GM19043 (cell line): Measurements from ENCODE around the gene NEB.
"Not testable (repeated sequence)": the region's sequence is repeated elsewhere in the genome, so short reads cannot be mapped to it uniquely, and the experiment has no call there.

Source experiments
- ATAC-seq: cut with Tn5 transposase; IDR thresholded peaks from one replicate; pipeline ENCODE4 v1.9.1; 2021; ENCODE audit warnings: low read depth; ENCODE audit not compliant: unreplicated experiment

The NEB gene

DNA sequence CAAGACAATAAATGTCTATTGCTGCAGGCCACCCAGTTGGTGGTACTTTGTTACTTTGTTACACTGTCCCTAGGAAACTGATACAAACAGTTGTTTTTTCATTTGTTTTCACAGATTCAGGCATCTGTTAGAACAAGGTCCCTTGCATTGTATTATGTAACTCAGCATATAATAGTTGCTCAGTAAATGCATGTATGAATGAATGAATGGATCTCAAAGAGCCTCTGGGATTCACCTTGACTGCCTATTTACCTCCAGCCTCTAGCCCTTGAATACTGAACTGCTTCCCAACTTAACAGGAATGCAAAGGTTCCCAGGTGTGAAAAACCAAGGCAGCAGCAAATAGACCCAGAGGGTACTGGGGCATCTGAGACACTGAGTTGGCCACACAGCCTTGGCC is 27.4 kb upstream of the NEB start:
- no peak for ATAC-seq

DNA sequence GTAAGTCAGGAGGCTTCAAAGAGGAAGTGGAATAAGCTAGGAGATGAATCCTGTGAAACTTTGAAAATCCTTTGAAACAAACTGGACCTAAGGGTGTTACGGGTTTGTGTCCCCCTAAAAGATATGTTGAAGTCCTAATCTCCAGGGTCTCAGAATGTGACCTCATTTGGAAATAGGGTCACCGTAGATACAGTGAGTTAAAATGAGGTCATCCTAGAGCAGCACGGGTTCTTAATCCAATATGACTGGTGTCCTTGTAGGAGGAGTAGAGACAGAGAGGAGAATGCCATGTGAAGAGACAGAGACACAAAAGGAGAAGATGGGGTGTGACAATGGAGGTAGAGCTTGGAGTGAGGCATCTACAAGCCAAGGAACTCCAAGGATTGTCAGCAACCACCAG is 26.9 kb upstream of the NEB start:
- no peak for ATAC-seq

DNA sequence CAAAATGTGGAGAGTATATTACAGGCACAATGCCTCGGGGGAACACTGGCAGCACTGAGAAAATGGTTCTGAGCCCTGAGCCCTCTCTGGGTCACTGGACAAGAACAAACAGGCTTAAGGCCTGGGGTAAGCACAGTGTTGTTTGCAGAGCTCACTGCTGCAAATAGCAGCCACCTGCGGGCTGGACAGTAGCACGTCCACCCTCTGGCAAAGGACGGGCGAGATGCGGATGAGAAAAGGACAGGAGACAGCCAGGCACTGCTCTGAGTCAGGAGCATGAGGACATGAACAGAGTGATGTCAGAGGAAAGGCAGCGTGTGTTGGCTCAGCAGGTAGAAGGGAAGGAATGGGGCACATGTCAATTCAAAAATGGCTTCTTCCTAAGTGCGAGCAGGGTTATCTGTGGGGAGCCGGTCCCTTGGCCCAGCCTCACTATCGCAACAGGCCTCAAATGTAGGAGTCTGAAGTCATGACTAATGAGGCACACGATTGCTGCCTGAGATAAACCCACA is 25.9 kb upstream of the NEB start:
- ATAC-seq = no peak

DNA sequence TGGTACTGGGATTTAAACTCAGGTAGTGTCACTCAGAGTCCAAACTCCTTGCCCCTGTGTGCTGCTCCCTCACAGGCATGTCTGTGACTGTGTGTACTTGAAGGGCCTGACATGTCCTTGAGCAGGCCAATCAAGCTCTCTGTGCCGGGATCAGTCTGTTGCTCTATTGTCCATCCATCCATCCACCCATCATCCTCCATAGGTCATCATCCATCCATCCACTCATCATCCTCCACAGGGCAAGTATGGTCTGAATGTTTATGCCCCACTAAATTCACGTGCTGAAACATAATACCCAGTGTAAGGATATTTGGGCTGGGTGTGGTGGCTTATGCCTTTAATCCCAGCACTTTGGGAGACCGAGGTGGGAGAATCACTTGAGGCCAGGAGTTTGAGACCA is 24.5 kb upstream of the NEB start:
- ATAC-seq = no peak

DNA sequence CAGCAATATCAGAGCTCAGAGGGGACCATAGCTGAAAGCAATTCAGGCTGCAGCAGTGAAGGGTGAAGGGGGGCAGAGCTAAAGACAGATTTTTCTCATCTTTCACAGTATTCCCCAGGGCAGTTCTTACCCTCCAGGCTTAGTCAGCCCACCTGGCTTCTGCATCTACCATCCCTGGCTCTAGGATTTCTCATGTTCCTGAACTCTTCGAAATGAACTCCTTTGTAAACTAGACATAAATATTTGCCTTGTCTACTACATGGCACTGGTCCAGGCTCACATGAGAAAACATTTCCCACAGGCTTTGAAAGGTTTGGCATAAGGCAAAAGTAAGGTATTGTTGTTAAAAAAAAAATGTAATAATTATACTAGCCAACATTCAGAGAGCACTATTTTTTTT is 23.6 kb upstream of the NEB start:
- ATAC-seq = no peak

DNA sequence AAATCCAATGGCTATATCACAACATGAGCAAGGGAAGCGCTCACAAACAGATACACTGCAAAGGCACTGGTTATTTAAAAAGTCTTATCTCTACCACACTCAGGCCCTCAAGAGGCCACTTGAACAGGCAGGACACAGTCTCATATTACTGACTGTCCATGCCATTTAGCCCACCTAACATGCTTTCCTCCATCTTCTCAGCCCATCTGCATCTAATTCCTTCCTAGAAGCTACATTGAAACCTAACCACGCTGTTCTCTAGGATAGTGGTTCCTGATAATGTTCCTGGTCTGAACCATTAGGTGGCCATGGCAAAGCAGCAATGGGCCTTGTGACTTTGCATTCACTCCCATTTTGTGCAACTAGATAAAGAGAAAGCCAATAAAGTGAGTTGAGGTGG is 22.5 kb upstream of the NEB start:
- no peak for ATAC-seq

DNA sequence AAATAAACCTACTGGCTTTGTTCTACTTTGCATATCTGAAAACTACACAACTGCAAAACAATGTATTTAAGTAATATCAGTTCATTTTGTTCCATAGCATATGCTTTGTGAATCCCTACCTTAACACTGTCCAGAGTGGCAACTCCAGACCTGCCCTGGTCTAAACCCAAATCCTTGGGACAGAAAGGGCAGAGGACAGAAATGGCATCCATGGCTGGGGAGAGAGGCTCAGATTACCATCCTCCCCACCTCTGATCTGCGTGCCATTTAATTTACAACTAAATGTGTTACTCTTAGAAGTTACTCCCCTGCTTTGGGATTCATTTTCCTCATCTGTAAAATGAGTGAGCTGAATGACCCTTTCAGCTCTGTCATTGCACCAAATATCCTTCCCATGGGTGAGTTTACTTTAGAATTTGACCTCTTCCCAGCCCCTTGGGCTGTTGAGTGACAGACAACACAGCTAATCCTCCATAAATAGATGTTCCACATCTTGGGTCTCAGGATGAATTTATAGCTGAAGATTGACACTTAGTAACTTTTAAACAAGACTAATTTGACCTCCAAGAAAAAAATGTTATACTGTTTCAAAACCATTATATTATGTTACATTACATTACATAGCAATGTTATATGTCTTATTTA is 20.1 kb upstream of the NEB start:
- ATAC-seq = no peak

DNA sequence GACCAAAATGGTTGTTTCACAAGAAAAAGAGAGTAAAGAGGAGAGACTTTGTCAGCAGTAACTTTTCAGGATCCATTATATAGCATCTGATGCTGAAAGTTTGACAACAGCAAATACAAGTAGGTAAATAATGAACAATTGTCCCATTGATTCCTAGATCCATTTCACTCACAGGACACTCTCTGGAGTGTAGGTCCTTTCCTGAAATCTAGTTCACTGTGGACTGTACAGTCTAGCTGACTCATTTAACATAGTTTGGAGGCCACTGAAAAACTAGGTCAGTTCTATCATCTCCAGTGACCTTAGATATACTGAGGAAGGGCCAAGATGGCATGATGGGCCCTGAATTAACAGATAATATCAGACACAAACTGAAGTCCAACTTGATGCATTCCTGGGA is 19.3 kb upstream of the NEB start:
- ATAC-seq = no peak

DNA sequence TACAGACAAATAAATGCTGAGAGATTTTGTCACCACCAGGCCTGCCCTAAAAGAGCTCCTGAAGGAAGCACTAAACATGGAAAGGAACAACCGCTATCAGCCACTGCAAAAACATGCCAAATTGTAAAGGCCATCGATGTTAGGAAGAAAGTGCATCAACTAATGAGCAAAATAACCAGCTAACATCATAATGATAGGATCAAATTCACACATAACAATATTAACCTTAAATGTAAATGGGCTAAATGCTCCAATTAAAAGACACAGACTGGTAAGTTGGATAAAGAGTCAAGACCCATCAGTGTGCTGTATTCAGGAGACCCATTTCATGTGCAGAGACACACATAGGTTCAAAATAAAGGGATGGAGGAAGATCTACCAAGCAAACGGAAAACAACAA is 11.0 kb upstream of the NEB start:
- ATAC-seq = not testable (repeated sequence)

DNA sequence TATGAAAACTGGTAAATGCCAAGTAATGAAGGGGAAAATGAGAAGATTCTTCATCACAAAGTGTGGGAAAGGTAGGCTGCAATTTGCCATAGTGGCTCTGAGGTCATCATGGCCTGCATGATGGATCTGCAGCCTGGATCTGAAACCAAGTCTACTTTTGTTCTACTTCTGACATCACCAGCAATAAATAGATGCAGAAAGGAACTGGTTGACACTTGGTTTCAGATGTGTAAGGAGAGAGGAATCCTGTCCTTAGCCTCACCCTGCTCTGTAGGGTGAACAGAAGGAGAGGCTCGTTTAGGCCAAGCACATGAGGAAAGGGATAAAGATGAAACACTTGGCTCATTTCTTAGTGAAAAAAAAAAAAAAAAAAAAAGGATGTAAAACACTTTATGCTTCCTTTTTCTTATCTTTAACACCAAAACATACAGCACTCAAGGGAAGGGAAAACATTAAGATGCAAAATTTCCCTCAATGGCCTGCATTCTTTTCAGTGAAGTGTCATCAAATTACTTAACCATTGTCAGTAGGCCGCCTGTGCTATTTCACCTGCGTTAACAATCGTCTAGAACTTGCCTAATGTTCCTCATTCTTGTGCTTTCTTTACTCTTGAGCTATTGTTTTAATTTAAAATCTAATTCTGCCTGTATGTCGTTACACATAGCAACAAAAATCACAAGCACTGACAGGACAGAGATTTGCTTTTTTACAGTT is 3.9 kb downstream of the NEB start:
- peak; percentile 54 for ATAC-seq

DNA sequence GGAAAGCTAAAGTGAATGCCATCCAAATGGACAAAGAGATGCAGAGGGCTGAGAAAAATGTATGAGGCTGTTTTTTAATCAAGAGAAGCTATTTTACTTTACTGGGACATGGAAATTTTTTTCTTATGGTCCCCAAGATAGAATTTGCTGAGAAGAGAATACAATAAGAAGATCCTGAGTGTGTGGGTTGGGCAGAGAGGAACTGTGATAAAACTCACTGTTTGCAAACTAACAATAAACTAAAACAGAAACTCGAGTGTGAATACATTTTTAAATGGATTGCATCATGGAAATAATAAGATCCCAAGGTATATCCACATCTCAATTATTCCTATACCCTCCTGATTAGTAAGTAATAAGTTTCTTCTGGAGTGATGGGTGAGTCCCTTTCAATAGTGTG is 4.4 kb downstream of the NEB start:
- ATAC-seq = peak; percentile 12

DNA sequence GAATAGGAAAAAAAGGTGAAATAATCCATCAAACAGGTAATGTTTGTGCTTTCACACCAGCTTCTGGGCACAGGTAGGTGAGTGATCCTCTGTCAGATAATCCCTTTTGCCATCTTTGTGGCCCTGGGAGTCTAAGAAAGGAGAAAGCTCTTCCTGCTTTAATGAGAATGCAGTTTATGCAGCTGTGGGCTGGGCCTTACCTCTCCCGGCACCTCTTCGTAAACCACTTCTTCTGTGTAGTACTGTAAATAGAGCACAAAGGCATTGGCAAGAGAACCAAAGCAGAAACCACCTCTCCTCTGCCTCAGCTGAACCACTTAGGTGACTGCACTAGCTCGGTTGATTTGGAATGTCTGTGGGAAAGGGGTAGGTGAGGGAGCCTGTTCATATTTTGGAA is 4.9 kb downstream of the NEB start:
- no peak for ATAC-seq

DNA sequence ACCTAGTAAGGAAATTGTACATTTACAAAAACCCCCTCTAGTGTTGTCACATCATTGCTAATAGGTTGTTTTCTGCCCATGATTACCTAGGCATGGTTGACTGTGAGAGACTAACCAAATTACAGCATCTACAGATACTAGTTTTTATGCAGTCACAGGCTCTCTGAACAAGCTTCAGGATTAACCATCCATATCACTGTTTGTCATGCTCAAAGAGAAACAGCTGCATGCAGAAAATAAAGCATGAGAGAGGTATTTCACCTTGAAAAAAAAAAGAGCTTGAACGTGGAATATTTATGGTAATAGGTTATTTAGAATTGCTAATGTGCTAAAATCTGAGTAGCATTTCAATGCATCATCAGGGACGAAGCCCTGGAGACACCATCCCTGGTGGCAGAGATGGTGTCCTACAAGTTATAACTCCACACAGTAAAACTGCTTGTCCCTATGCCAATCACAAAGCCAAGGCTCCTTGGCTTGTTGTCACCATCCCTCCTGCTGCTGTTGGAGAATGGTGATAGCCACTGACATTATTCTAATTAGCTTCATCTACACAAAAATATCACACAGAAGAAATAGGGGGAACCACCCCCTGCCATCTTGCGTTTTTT is 5.4 kb downstream of the NEB start:
- no peak for ATAC-seq

DNA sequence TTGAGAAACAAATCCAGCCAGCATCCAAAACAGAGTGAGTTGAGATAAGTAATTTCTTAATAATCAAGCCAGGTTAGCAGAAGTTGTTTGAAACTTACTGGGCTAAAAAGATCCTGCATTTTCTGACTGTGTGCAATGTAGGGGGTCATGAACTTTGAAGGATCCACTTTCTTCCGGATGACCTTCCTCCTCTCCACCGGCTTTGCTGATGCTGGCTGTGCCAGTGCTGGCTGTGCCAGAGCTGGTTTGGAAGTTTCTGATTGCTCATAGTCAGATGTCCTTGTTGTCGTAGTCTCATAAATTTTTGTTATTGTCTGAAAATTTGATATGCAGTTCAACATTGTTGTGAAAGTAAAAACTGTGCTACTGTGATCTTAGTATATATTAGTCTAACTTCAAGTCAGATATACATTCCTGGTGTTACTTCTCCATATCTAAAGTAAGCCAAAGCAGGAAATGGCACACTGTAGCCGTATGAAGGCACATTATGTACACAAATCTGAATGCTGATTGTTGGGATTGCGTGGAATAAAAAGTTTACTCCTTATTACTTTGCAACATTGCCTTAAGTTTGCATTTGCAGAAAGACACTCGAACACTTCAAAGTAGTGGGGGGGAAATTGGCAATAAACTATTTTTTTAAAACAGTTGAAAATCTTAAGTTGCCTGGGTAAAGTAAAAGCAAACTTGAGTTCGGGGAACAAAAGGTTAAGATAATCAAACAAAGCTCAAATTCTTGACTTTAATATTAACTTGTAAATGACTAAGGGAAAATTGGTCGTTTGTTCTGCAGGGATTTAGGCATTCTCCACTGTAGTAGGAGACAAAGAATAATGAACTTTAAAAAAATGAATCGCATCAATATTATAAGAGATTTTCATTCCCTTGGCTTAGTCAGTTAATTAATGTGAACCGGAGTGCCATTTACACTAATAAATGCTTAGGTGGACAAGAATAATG is 6.4 kb downstream of the NEB start:
- ATAC-seq = no peak

DNA sequence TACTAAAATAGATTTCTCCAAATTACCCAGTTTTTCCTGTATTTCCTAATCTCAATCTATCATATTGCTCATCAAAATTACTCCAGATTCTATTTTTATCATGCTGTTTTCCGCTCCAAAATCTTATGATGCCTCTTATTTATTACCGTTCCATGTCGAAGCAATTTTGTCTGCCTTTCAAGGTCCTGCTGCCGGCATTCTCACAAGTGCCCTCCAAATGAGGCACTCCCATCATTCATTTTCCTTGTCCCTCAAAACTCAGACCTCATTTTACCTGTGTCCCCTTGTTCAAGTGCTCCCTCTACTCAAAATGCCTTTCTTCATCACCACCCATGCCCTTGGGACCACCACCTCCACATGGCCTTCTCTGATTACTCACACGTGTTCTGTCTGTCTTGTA is 13.1 kb downstream of the NEB start:
- ATAC-seq = no peak

DNA sequence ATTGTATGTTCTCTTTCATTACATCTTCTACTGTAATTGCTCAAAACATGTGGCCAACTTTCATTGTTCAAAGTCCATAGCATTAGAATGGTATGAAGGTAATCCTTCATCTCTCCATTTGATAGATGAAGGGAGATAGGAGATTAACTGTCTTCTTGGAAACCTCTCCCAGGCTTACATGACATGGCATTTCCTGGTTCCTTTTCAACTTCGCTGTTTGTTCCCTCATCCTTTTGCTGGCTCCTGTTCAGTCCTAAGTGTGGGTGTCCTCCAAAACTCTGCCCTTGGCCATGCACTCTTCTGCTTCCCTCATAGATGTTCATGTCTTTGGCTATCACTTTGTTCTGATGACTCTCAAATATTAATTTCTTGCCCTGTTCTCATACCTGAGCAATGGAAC is 13.8 kb downstream of the NEB start:
- ATAC-seq = no peak

DNA sequence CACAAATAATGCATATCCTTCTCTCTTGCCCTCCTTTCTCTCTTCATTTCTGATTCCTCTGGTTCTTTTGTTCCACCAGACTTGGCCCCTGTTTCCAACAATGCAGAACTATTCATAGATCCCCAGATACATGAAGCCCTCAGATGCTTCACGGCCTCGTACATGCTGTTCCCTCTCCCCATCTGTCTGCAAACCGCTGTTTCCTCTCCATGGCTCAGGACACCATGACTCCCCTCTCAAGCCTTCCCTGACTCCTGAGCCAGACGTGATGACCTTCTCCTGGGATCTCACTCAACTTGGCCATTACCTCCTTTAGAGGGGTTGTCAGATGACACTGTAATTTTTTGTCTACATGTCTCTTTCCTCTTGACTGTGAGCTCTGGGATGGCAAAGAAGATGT is 15.5 kb downstream of the NEB start:
- no peak for ATAC-seq

DNA sequence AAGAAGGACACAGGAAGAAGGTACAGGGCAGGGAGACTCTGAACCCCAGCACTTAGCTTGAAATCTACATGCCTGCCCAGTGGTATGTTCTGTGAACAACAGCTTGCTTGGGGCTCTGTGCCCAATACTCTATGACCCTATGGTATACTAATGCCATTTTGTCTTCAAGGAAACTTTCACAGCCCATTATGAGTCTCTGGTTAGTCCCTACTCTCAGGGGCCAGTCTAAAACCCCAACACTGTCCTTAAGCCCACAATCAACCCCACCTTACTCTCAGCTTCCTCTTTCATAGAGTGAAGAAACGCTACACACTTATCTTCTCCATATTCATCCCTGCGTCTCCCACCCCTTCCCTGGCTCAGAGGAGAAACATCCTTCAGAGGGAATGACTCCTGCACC is 16.0 kb downstream of the NEB start:
- no peak for ATAC-seq

DNA sequence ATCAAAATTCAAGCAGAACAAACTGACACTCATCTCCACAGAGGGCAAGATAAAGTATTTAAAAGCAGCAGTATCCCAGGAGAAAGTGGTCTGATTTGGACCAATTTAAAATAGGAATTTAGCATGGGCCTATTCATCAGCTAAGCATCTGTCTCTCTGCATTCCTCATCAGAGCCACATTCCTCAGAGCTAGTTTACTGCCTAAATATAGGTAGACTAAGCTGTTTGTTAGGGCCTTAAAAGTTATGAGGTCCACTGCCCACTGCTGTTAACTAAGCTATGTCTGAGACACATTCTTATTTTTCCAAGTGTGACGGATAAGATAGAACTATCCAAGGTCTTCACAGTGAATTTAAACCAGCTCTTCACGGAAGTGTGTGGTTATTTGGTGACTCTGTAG is 17.6 kb downstream of the NEB start:
- no peak for ATAC-seq

DNA sequence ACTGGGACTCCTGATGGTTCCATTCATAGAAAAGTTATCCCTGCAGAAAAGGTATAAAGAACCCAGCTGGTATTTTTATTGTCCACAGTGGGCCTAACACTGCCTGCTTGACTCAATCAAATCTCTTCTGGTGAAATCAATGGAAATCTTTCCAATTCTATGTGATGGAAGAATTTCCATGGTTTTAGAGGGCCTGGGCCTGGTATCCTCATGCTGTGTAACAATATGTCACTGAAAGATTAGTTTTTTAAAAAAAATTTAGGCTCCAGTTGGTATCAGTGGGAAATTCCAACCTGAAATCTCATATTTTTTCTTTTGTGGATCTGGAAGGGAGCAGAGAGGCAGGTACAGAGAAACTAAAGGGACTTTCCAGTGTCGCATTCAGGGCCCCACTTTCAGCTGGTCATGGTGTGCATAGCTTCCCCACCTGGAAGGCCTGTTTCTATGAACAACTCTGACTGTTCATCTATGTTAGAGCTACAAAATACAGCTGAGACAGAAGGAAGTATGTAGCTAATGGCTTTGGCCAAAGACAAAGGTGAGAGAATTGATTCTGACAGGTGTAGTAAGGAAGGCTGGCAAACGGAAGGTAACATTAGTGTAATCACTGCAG is 20.9 kb downstream of the NEB start:
- no peak for ATAC-seq
